ENCODE data around the gene LGMN.

DNA sequence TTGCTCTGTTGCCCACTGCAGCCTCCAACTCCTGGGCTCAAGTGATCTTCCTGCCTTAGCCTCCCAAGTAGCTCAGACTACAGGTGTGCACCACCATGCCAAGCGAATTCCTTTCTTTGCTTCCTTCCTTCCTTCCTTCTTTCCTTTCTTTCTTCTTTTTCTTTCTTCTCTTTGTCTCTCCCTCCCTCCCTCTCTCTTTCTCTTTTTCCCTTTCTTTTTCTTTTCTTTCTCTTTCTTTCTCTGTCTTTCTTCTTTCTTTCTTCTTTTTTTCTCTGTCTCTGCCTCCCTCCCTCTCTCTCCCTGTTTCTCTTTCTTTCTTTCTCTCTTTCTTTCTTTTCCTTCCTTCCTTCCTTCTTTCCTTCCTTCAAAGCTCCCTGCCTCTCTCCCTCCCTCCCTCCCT is 52.9 kb downstream of the LGMN start:
- TF ChIP-seq, protein P1, sequence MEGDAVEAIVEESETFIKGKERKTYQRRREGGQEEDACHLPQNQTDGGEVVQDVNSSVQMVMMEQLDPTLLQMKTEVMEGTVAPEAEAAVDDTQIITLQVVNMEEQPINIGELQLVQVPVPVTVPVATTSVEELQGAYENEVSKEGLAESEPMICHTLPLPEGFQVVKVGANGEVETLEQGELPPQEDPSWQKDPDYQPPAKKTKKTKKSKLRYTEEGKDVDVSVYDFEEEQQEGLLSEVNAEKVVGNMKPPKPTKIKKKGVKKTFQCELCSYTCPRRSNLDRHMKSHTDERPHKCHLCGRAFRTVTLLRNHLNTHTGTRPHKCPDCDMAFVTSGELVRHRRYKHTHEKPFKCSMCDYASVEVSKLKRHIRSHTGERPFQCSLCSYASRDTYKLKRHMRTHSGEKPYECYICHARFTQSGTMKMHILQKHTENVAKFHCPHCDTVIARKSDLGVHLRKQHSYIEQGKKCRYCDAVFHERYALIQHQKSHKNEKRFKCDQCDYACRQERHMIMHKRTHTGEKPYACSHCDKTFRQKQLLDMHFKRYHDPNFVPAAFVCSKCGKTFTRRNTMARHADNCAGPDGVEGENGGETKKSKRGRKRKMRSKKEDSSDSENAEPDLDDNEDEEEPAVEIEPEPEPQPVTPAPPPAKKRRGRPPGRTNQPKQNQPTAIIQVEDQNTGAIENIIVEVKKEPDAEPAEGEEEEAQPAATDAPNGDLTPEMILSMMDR (IDR thresholded peaks at IDR 0.05; ENCODE audit: borderline replicate concordance, extremely low read depth, low read length, poor library complexity, severe bottlenecking), result no peak
- TF ChIP-seq EZH2 (IDR thresholded peaks at IDR 0.05; ENCODE audit: borderline replicate concordance, low read depth, low read length, severe bottlenecking), result no peak

All from DND-41 (cell line).